ENCODE results near the gene ADCY5. TPM values are rescaled to one million over a fixed set of nuclear protein-coding genes. Genes with fewer than 3 reads are reported as not detected.

The ADCY5 gene
- polyA plus RNA-seq, 1 experiment = 0.21 TPM

- ChIA-PET POLR2A (no interaction called here), CTCF (no interaction called here)
- no peak for TF ChIP-seq CTCF (IDR thresholded peaks at IDR 0.05; ENCODE audit: insufficient read depth, low read depth, low read length)
- Histone ChIP-seq H3K27me3 (ENCODE audit: control insufficient read depth, insufficient read depth, low read length) (peaks cover 22% of the 10 kb centered on the region), H3K4me3 (ENCODE audit: low read depth, low read length) (no peak overlapping the region), H3K36me3 (ENCODE audit: control insufficient read depth, insufficient read depth, low read length) (no peaks in the 10 kb centered on the region)
- DNase-seq (ENCODE audit: low read depth) = no peak
Measured at GRCh38 chr3:123352134-123352554, 96.7 kb downstream of the ADCY5 start.

DNA sequence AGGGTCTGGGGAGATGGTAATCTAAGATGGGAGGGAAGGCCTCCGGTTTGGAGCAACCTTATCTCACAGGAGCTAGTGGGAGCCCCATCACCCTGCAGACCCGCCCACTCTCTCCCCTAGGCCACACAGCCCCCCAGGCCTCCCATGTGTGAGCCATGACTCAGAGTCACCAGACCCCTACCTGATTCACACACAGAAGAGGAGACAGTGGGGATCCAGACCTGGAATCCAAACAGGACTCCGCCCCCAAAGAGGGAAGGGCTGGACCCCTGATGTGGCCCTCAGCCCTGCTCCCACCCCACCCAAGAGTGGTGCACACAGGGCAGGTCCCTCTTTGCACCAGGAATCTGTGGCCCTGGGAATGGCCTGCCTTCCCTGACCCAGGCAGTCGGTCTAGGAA lies 97.4 kb downstream of the ADCY5 start:
- peaks cover 21% of the 10 kb centered on the region for H3K27me3 ChIP-seq (ENCODE audit: control insufficient read depth, insufficient read depth, low read length)

GRCh38 chr3:123350971-123351370 lies 97.9 kb downstream of the ADCY5 start:
- Histone ChIP-seq H3K27me3 (ENCODE audit: control insufficient read depth, insufficient read depth, low read length) (peaks cover 25% of the 10 kb centered on the region), H3K4me3 (ENCODE audit: low read depth, low read length) (no peak overlapping the region), H3K36me3 (ENCODE audit: control insufficient read depth, insufficient read depth, low read length) (no peaks in the 10 kb centered on the region)
- ChIA-PET CTCF (interaction anchor here (2.7 kb wide), 1 partner anchor 9 kb away, joined by 6 read pairs; no protein-coding TSS in a partner anchor), POLR2A (no interaction called here)
- no peak for DNase-seq (ENCODE audit: low read depth)
- no peak for TF ChIP-seq CTCF (IDR thresholded peaks at IDR 0.05; ENCODE audit: insufficient read depth, low read depth, low read length)

More for the DNA sequence above, 97.4 kb downstream of the ADCY5 start:
- CTCF ChIA-PET = interaction anchor here (2.7 kb wide), 1 partner anchor 9 kb away, joined by 6 read pairs; no protein-coding TSS in a partner anchor
- no peak for TF ChIP-seq CTCF (IDR thresholded peaks at IDR 0.05; ENCODE audit: insufficient read depth, low read depth, low read length)
- H3K36me3 ChIP-seq (ENCODE audit: control insufficient read depth, insufficient read depth, low read length) = no peaks in the 10 kb centered on the region
- DNase-seq (ENCODE audit: low read depth) = no peak
- POLR2A ChIA-PET = no interaction called here
- H3K4me3 ChIP-seq (ENCODE audit: low read depth, low read length) = no peak overlapping the region

DNA sequence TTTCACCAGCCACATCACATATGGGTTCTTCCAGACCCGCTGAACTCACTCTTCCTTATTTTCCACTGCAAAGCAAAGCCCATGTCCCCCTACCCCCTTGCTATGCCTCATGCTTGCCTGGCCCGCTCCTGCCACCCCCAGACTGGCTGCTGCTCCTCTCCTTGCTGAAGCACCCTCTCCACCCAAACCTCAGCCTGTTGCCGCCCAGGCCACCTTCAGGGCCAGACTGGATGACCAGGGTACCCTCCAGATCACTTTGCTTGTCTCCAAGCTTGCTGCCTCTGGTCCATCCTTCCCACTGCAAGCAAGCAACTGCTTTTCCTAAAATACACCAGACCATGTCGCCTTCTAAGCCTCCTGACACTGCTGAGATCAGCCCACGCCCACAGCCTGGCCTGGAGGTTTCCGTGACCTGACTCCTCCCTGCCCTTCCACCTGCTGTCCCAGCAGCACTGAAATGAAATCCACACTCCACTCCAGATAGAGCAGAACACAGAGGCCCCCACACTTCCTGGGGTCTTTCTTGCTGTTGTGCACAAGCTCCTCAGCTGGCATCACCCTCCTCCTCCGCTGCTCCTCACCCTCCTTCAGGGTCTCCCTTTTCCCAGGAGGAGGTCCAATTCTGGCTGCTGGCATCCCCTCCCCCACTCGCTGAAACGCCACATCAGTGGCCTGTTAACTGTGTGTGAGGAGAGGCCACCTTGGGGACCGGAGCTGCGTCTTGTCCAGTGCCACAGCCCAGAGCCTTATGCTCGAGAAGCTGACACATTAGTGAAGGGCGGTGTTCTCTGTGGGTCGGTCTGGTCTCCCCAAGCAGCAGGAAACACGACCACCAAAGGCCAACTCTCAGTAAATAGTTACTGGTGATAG lies 99.1 kb downstream of the ADCY5 start:
- no peak for DNase-seq (ENCODE audit: low read depth)
- POLR2A ChIA-PET = no interaction called here
- peaks cover 25% of the 10 kb centered on the region for H3K27me3 ChIP-seq (ENCODE audit: control insufficient read depth, insufficient read depth, low read length)
- CTCF ChIA-PET = interaction anchor here (2.7 kb wide), 1 partner anchor 11 kb away, joined by 6 read pairs; no protein-coding TSS in a partner anchor
- H3K36me3 ChIP-seq (ENCODE audit: control insufficient read depth, insufficient read depth, low read length) = no peaks in the 10 kb centered on the region
- no peak overlapping the region for H3K4me3 ChIP-seq (ENCODE audit: low read depth, low read length)
- TF ChIP-seq CTCF (IDR thresholded peaks at IDR 0.05; ENCODE audit: insufficient read depth, low read depth, low read length) = no peak

DNA sequence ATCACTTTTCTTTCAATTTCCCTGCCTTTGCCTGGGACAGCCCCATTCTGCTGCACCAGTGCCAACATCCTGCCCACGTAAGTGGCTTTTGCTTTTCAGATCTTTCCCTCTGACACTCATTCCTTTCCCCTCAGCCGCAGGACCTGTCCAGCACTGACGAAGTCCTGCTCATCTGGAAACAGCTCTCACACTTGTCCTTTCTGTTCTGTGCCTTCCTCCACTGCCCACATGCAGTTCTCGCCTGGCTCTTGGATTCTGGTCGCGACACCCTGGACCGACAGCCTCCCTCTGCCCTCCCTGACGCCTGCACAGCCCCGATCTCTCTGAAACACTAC lies 99.7 kb downstream of the ADCY5 start:
- H3K36me3 ChIP-seq (ENCODE audit: control insufficient read depth, insufficient read depth, low read length) = no peaks in the 10 kb centered on the region
- CTCF ChIA-PET = interaction anchor here (2.7 kb wide), 1 partner anchor 11 kb away, joined by 6 read pairs; no protein-coding TSS in a partner anchor
- no peak for DNase-seq (ENCODE audit: low read depth)
- POLR2A ChIA-PET = no interaction called here
- H3K27me3 ChIP-seq (ENCODE audit: control insufficient read depth, insufficient read depth, low read length) = peaks cover 24% of the 10 kb centered on the region
- TF ChIP-seq CTCF (IDR thresholded peaks at IDR 0.05; ENCODE audit: insufficient read depth, low read depth, low read length) = no peak
- H3K4me3 ChIP-seq (ENCODE audit: low read depth, low read length) = no peak overlapping the region
